GM23248 (cell line): Measurements from ENCODE around the gene PHACTR3. TPM values are rescaled to one million over a fixed set of nuclear protein-coding genes. Genes with fewer than 3 reads are reported as not detected.

Experiments
- DNase-seq: peaks from one replicate; pipeline ENCODE4 v3.0.0-alpha.2; 2015
- H2AFZ ChIP-seq: fragments of 200-600 bp; sonication (generic); 2 replicates; pipeline ENCODE4 v1.6.1; 2016; ENCODE audit warnings: antibody characterized with exemption
- H3F3A ChIP-seq: fragments of 200-600 bp; sonication (generic); 2 replicates; pipeline ENCODE4 v1.6.1; 2016; ENCODE audit warnings: mild to moderate bottlenecking, antibody characterized with exemption, mixed run types; ENCODE audit not compliant: insufficient read depth
- H3K27ac ChIP-seq: fragments of 200-600 bp; sonication (generic); 2 replicates; pipeline ENCODE4 v1.5.1; 2016; ENCODE audit warnings: mild to moderate bottlenecking
- H3K27me3 ChIP-seq: fragments of 200-600 bp; sonication (generic); replicated peaks from 2 replicates; pipeline ENCODE4 v1.6.1; 2016; ENCODE audit warnings: mild to moderate bottlenecking; ENCODE audit not compliant: insufficient read depth
- H3K36me3 ChIP-seq: fragments of 200-600 bp; sonication (generic); 2 replicates; pipeline ENCODE4 v1.6.1; 2016; ENCODE audit warnings: low read depth, mild to moderate bottlenecking
- H3K4me1 ChIP-seq: fragments of 200-600 bp; sonication (generic); 2 replicates; pipeline ENCODE4 v1.6.1; 2016; ENCODE audit warnings: mild to moderate bottlenecking; ENCODE audit not compliant: insufficient read depth
- H3K4me2 ChIP-seq: fragments of 200-600 bp; sonication (generic); one replicate; pipeline ENCODE4 v1.6.1; 2016; ENCODE audit warnings: mild to moderate bottlenecking; ENCODE audit not compliant: unreplicated experiment
- H3K4me3 ChIP-seq: fragments of 200-600 bp; sonication (generic); 2 replicates; pipeline ENCODE4 v1.5.1; 2016; ENCODE audit warnings: mild to moderate bottlenecking
- H3K79me2 ChIP-seq: fragments of 200-600 bp; sonication (generic); 2 replicates; pipeline ENCODE4 v1.6.1; 2016; ENCODE audit warnings: mild to moderate bottlenecking; ENCODE audit not compliant: insufficient read depth
- H3K9ac ChIP-seq: fragments of 200-600 bp; sonication (generic); 2 replicates; pipeline ENCODE4 v1.6.1; 2016; ENCODE audit warnings: mild to moderate bottlenecking
- H3K9me2 ChIP-seq: fragments of 200-600 bp; sonication (generic); 2 replicates; pipeline ENCODE4 v1.6.1; 2016; ENCODE audit warnings: mixed run types, mild to moderate bottlenecking, moderate library complexity; ENCODE audit not compliant: insufficient read depth
- H3K9me3 ChIP-seq: fragments of 200-600 bp; sonication (generic); one replicate; pipeline ENCODE4 v1.6.1; 2017; ENCODE audit warnings: low read depth
- H4K20me1 ChIP-seq: fragments of 200-600 bp; sonication (generic); 2 replicates; pipeline ENCODE4 v1.6.0; 2016; ENCODE audit not compliant: insufficient read depth
- EZH2 ChIP-seq: fragments of 200-600 bp; sonication (generic); IDR thresholded peaks from 2 replicates; pipeline ENCODE4 v1.6.1; 2018; ENCODE audit warnings: antibody characterized with exemption, mild to moderate bottlenecking; ENCODE audit not compliant: insufficient read depth, poor library complexity, severe bottlenecking
- EZH2phosphoT487 ChIP-seq: fragments of 200-600 bp; sonication (generic); IDR thresholded peaks from 2 replicates; pipeline ENCODE4 v1.6.1; 2018; ENCODE audit warnings: antibody characterized with exemption, moderate library complexity, mild to moderate bottlenecking, low read depth; ENCODE audit not compliant: insufficient read depth
- WGBS, 2 experiments: methylation state at CpG; one replicate each; pipeline ENCODE4 v1.1.6; 2015 to 2017; ENCODE audit warnings: low lambda C conversion rate in 2 of 2, low coverage in 1 of 2; ENCODE audit errors: missing lambda C conversion rate in 2 of 2; 5-methylcytosine and 5-hydroxymethylcytosine counted together
- in situ Hi-C: fragments of 300-500 bp; cut with MboI; formaldehyde crosslinking; loops from 2 replicates; pipeline ENCODE4 v1.15.0; 2020
- polyA plus RNA-seq: library from polyadenylated mRNA; unstranded; fragments of >200 nt; fragmentation: Nextera tagmentation; extraction: Ambion mirVana; gene quantifications from 2 replicates; pipeline ENCODE4 v1.2.1, GENCODE V29; 2016
- total RNA-seq: library from RNA; depleted of rRNA; stranded (reverse); fragments of >200 nt; shearing (Covaris generic); gene quantifications from 2 replicates; pipeline ENCODE4 v1.2.3, GENCODE V29; 2014

PHACTR3 gene
- total and polyA plus RNA-seq, 2 experiments from 2014 or later, result not detected

GRCh38 chr20:59656417-59656816 lies 52.1 kb downstream of the PHACTR3 start:
- H3F3A ChIP-seq, result no peaks in the 10 kb centered on the region
- in situ Hi-C loops, result no loop called here
- H3K4me2 ChIP-seq, result no peak overlapping the region
- H3K9ac ChIP-seq, result no peak overlapping the region
- TF ChIP-seq EZH2phosphoT487 (no peak), EZH2 (no peak)
- no peaks in the 10 kb centered on the region for H3K27me3 ChIP-seq
- H4K20me1 ChIP-seq, result no peaks in the 10 kb centered on the region
- no peak overlapping the region for H3K4me3 ChIP-seq
- H3K9me2 ChIP-seq, result no peaks in the 10 kb centered on the region
- H3K4me1 ChIP-seq, result no peaks in the 10 kb centered on the region
- H2AFZ ChIP-seq, result no peak overlapping the region
- no peak overlapping the region for H3K27ac ChIP-seq
- no peak for DNase-seq
- no peaks in the 10 kb centered on the region for H3K9me3 ChIP-seq
- H3K79me2 ChIP-seq, result no peaks in the 10 kb centered on the region
- H3K36me3 ChIP-seq, result no peaks in the 10 kb centered on the region

GRCh38 chr20:59657459-59658046 lies 53.2 kb downstream of the PHACTR3 start:
- WGBS, 2 experiments, result 24 to 27% methylated on average over 1 of the region's 1 CpG
- H3K4me1 ChIP-seq, result no peaks in the 10 kb centered on the region
- no peak overlapping the region for H3K27ac ChIP-seq
- DNase-seq, result peak; percentile 9
- no peak overlapping the region for H3K4me2 ChIP-seq
- no peak overlapping the region for H3K9ac ChIP-seq
- TF ChIP-seq EZH2phosphoT487 (no peak), EZH2 (no peak)
- H3K36me3 ChIP-seq, result no peaks in the 10 kb centered on the region
- in situ Hi-C loops, result no loop called here
- no peaks in the 10 kb centered on the region for H4K20me1 ChIP-seq
- no peaks in the 10 kb centered on the region for H3K79me2 ChIP-seq
- no peaks in the 10 kb centered on the region for H3K9me2 ChIP-seq
- H3K9me3 ChIP-seq, result no peaks in the 10 kb centered on the region
- H3K27me3 ChIP-seq, result no peaks in the 10 kb centered on the region
- no peak overlapping the region for H3K4me3 ChIP-seq
- no peak overlapping the region for H2AFZ ChIP-seq
- no peaks in the 10 kb centered on the region for H3F3A ChIP-seq

- H3K79me2 ChIP-seq, result no peaks in the 10 kb centered on the region
- H3K9me2 ChIP-seq, result no peaks in the 10 kb centered on the region
- H3K9me3 ChIP-seq, result no peaks in the 10 kb centered on the region
- no peaks in the 10 kb centered on the region for H3F3A ChIP-seq
- H3K36me3 ChIP-seq, result no peaks in the 10 kb centered on the region
- 17 to 25% methylated on average over 2 of the region's 2 CpGs for WGBS, 2 experiments
- H4K20me1 ChIP-seq, result no peaks in the 10 kb centered on the region
- H3K4me1 ChIP-seq, result no peaks in the 10 kb centered on the region
- no peak overlapping the region for H3K4me2 ChIP-seq
- TF ChIP-seq EZH2phosphoT487 (no peak), EZH2 (no peak)
- in situ Hi-C loops, result no loop called here
- no peaks in the 10 kb centered on the region; the same call in 1 of the 2 replicates for H3K27me3 ChIP-seq
- H3K4me3 ChIP-seq, result no peak overlapping the region
- H2AFZ ChIP-seq, result no peak overlapping the region
- H3K27ac ChIP-seq, result no peak overlapping the region
- H3K9ac ChIP-seq, result no peak overlapping the region
- DNase-seq, result no peak
These were observed 56.1 kb downstream of the PHACTR3 start for GRCh38 chr20:59660471-59660870.

GRCh38 chr20:59661153-59661552 lies 56.8 kb downstream of the PHACTR3 start:
- H3K79me2 ChIP-seq, result no peaks in the 10 kb centered on the region
- no peak overlapping the region for H3K27ac ChIP-seq
- no peak overlapping the region for H3K9ac ChIP-seq
- no peaks in the 10 kb centered on the region for H3K4me1 ChIP-seq
- H3K36me3 ChIP-seq, result no peaks in the 10 kb centered on the region
- no peaks in the 10 kb centered on the region; the same call in 1 of the 2 replicates for H3K27me3 ChIP-seq
- H3K4me3 ChIP-seq, result no peak overlapping the region
- H2AFZ ChIP-seq, result no peak overlapping the region
- H3K9me2 ChIP-seq, result no peaks in the 10 kb centered on the region
- H3K9me3 ChIP-seq, result no peaks in the 10 kb centered on the region
- H4K20me1 ChIP-seq, result no peaks in the 10 kb centered on the region
- in situ Hi-C loops, result no loop called here
- WGBS, 2 experiments, result 13 to 14% methylated on average over 8 of the region's 8 CpGs
- TF ChIP-seq EZH2phosphoT487 (no peak), EZH2 (no peak)
- no peak for DNase-seq
- H3F3A ChIP-seq, result no peaks in the 10 kb centered on the region
- no peak overlapping the region for H3K4me2 ChIP-seq

- Histone ChIP-seq H3K36me3 (no peaks in the 10 kb centered on the region), H3K9me2 (no peaks in the 10 kb centered on the region), H3K79me2 (no peaks in the 10 kb centered on the region), H3K9ac (no peak overlapping the region), H3K27ac (no peak overlapping the region), H3K4me2 (no peak overlapping the region), H3F3A (no peaks in the 10 kb centered on the region), H3K4me3 (no peak overlapping the region), H3K27me3 (no peaks in the 10 kb centered on the region; the same call in 1 of the 2 replicates), H3K4me1 (no peaks in the 10 kb centered on the region), H3K9me3 (no peaks in the 10 kb centered on the region), H4K20me1 (no peaks in the 10 kb centered on the region), H2AFZ (no peak overlapping the region)
- TF ChIP-seq EZH2phosphoT487 (no peak), EZH2 (no peak)
- in situ Hi-C loops, result no loop called here
- DNase-seq, result no peak
- WGBS, 2 experiments, result 54 to 67% methylated on average over 10 of the region's 10 CpGs
These were observed 57.3 kb downstream of the PHACTR3 start for GRCh38 chr20:59661621-59662020.
